ENCODE results near the gene RPAP2.

The RPAP2 gene

DNA sequence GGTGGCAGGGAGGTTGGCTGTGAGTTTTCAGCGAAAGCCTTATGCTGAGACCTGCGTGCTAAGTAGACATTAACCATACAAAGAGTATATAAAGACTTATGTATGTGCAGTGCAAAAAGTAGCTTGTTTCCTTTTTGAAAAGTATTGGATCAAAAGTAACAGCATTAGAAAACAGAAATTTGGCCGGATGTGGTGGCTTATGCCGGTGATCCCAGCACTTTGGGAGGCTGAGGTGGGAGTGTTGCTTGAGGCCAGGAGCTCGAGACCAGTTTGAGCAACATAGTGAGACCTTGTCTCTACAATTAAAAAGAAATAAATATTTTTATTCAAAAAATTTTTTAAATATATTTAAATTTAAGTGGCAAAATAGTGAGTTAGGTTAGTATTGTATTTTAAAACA, 2.2 kb downstream of the RPAP2 start:
- DNase-seq (no peak), ATAC-seq (replicated peaks) (no peak)
- Mint-ChIP-seq H3K4me1 (ENCODE audit: low read depth in 2 of 2) (peaks cover 18 to 32% of the 10 kb centered on the region in 2 donors), H3K4me3 (no peak overlapping the region), H3K36me3 (ENCODE audit: insufficient read depth) (peaks cover 44% of the 10 kb centered on the region), H3K27me3 (no peaks in the 10 kb centered on the region), H3K9me3 (no peaks in the 10 kb centered on the region), H3K27ac (no peak overlapping the region)

DNA sequence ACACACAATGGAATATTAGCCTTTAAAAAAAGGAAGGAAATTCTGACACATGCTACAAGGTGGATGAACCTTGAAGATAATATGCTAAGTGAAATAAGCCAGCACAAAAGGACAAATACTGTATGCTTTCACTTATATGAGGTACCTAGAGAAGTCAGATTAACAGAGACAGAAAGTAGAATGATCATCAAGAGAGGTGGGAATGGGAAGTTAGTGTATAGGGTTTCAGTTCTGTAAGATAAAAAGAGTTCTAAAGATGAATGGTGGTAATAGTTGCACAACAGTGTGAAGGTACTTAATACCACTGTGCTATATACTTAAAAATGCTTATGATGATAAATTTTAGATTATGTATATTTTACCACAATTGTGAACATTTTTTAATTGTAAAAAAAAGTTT, 7.2 kb downstream of the RPAP2 start:
- H3K4me3 Mint-ChIP-seq = no peak overlapping the region
- peaks cover 3 to 8% of the 10 kb centered on the region in 2 donors for H3K4me1 Mint-ChIP-seq (ENCODE audit: low read depth in 2 of 2)
- H3K36me3 Mint-ChIP-seq (ENCODE audit: insufficient read depth) = peaks cover 51% of the 10 kb centered on the region
- no peak for DNase-seq
- H3K27ac Mint-ChIP-seq = no peak overlapping the region
- no peaks in the 10 kb centered on the region for H3K27me3 Mint-ChIP-seq
- H3K9me3 Mint-ChIP-seq = no peaks in the 10 kb centered on the region
- no peak for ATAC-seq (replicated peaks)

GRCh38 chr1:92307980-92308379, 9.1 kb downstream of the RPAP2 start:
- peaks cover 3 to 9% of the 10 kb centered on the region in 2 donors for H3K4me1 Mint-ChIP-seq (ENCODE audit: low read depth in 2 of 2)
- H3K9me3 Mint-ChIP-seq = no peaks in the 10 kb centered on the region
- H3K4me3 Mint-ChIP-seq = no peak overlapping the region
- H3K27ac Mint-ChIP-seq = no peak overlapping the region
- H3K27me3 Mint-ChIP-seq = no peaks in the 10 kb centered on the region
- peaks cover 54% of the 10 kb centered on the region for H3K36me3 Mint-ChIP-seq (ENCODE audit: insufficient read depth)
- DNase-seq (no peak), ATAC-seq (replicated peaks) (no peak)

GRCh38 chr1:92310185-92310597, 11.3 kb downstream of the RPAP2 start:
- DNase-seq (no peak), ATAC-seq (replicated peaks) (peak; percentile 58)
- Mint-ChIP-seq H3K27me3 (no peaks in the 10 kb centered on the region), H3K36me3 (ENCODE audit: insufficient read depth) (peaks cover 44% of the 10 kb centered on the region), H3K27ac (no peak overlapping the region), H3K4me3 (no peak overlapping the region), H3K4me1 (ENCODE audit: low read depth in 2 of 2) (peaks cover 16 to 23% of the 10 kb centered on the region in 2 donors), H3K9me3 (no peaks in the 10 kb centered on the region)

DNA sequence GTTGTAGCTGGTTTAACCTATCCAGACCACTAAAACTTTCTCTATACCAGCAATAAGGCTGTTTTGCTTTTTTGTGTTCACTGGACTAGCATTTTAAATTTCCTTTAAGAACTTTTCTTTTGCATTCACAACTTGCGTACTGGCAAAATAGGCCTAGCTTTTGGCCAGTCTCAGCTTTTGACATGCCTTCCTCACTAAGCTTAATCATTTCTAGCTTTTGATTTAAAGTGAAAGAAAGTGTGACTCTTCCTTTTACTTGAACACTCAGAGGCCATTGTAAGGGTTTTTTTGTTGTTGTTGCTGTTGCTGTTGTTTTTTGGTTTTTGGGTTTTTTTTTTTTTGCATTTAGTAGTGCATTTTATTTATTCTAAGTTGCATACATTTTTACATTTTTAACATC, 15.2 kb downstream of the RPAP2 start:
- Mint-ChIP-seq H3K36me3 (ENCODE audit: insufficient read depth) (peaks cover 28% of the 10 kb centered on the region), H3K27ac (peak overlapping the region; percentile 82 to 97), H3K9me3 (no peaks in the 10 kb centered on the region), H3K27me3 (no peaks in the 10 kb centered on the region), H3K4me1 (ENCODE audit: low read depth in 2 of 2) (peaks cover 40 to 55% of the 10 kb centered on the region in 2 donors), H3K4me3 (peak overlapping the region; percentile 32 to 56)
- DNase-seq (no peak), ATAC-seq (replicated peaks) (no peak)

DNA sequence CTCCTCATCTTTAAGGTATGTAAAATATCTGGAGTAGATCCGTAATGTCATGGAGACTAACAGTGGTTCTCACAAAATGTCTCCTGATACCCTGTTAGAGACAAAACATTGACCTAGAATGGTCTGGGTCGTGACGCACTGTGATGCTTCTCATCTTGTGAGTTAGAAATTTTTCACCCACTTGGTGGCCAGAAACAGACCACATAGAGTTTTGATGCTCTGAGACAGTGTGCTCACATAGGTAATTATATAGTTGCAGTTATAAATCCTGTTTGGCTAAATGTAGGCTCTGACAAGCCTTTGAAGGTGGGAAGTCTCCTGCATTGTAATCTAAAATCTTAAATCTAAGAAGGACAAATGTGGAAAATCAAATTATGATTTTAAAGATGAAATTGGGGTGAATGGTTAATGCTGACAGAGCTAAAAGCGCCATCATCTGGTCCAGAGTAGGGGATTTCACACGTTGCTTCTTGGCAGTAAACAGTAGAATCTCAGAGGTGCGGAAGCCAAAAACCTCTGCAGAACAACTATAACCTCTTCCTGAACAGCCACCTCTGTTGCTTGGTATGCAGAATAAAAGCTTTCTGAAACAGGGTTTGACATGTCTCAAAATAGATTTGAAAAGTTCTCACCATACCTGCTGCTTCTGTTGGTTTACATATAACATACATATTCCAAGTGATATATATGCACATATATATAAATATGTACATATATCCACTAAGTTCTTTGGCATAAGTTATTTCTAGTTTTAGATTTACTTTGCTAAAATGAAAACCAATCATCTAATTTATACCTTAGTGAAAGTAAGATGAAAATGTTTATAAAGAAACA, 17.1 kb downstream of the RPAP2 start:
- Mint-ChIP-seq H3K27ac (peak overlapping the region; percentile 82 to 97), H3K9me3 (no peaks in the 10 kb centered on the region), H3K36me3 (ENCODE audit: insufficient read depth) (peaks cover 21% of the 10 kb centered on the region), H3K27me3 (no peaks in the 10 kb centered on the region), H3K4me1 (ENCODE audit: low read depth in 2 of 2) (peaks cover 42 to 52% of the 10 kb centered on the region in 2 donors), H3K4me3 (peak overlapping the region; percentile 42 to 59)
- ATAC-seq (replicated peaks) (peak; percentile 81), DNase-seq (peak; percentile 58 to 65 (median 65))

- Mint-ChIP-seq H3K4me3 (peak overlapping the region; percentile 42 to 49), H3K4me1 (ENCODE audit: low read depth in 2 of 2) (peaks cover 42 to 51% of the 10 kb centered on the region in 2 donors), H3K36me3 (ENCODE audit: insufficient read depth) (peaks cover 18% of the 10 kb centered on the region), H3K9me3 (no peaks in the 10 kb centered on the region), H3K27ac (peak overlapping the region; percentile 82 to 89), H3K27me3 (no peaks in the 10 kb centered on the region)
- DNase-seq = peak; percentile 18 to 29 (median 28)
- peak; percentile 55 for ATAC-seq (replicated peaks)
These were observed 19.1 kb downstream of the RPAP2 start for GRCh38 chr1:92317836-92318493.

GRCh38 chr1:92323473-92324453, 24.9 kb downstream of the RPAP2 start:
- Mint-ChIP-seq H3K4me1 (ENCODE audit: low read depth in 2 of 2) (peaks cover 7 to 22% of the 10 kb centered on the region in 2 donors), H3K27me3 (no peaks in the 10 kb centered on the region), H3K4me3 (peak overlapping the region; percentile 11 to 44), H3K27ac (peak overlapping the region; percentile 70 to 78), H3K9me3 (peaks cover 0 to 7% of the 10 kb centered on the region in 2 donors), H3K36me3 (ENCODE audit: insufficient read depth) (peaks cover 25% of the 10 kb centered on the region)
- DNase-seq = no peak
- ATAC-seq (replicated peaks) = peak; percentile 61

DNA sequence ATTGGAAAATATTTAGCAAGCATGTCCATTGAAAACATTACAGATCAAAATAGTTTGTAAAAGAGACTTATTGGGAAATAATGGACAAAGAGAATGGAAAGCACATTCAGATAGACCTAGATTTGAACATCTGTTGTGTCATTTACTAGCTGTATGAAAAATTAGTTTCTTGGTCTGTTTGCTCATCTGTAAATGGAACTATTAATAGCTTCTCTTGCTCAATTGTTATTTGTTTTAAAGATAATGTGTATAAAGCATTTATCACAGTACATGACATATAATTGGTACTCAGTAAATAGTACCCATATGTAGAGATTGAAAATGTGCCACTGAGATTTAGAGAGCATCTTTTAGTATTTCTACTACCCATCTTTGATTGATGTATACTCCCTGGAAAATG, 25.9 kb downstream of the RPAP2 start:
- H3K4me1 Mint-ChIP-seq (ENCODE audit: low read depth in 2 of 2) = peaks cover 0 to 15% of the 10 kb centered on the region in 2 donors
- peaks cover 0 to 7% of the 10 kb centered on the region in 2 donors for H3K9me3 Mint-ChIP-seq
- H3K27me3 Mint-ChIP-seq = no peaks in the 10 kb centered on the region
- peaks cover 25% of the 10 kb centered on the region for H3K36me3 Mint-ChIP-seq (ENCODE audit: insufficient read depth)
- H3K27ac Mint-ChIP-seq = peak overlapping the region; percentile 70 to 78
- no peak overlapping the region for H3K4me3 Mint-ChIP-seq
- ATAC-seq (replicated peaks) (no peak), DNase-seq (no peak)

- Mint-ChIP-seq H3K4me3 (no peak overlapping the region), H3K27me3 (no peaks in the 10 kb centered on the region), H3K27ac (no peak overlapping the region), H3K9me3 (peaks cover 0 to 7% of the 10 kb centered on the region in 2 donors), H3K36me3 (ENCODE audit: insufficient read depth) (peaks cover 25% of the 10 kb centered on the region), H3K4me1 (ENCODE audit: low read depth in 2 of 2) (peaks cover 11 to 15% of the 10 kb centered on the region in 2 donors)
- no peak for ATAC-seq (replicated peaks)
- no peak for DNase-seq
These were observed 27.8 kb downstream of the RPAP2 start for GRCh38 chr1:92326681-92327080.

DNA sequence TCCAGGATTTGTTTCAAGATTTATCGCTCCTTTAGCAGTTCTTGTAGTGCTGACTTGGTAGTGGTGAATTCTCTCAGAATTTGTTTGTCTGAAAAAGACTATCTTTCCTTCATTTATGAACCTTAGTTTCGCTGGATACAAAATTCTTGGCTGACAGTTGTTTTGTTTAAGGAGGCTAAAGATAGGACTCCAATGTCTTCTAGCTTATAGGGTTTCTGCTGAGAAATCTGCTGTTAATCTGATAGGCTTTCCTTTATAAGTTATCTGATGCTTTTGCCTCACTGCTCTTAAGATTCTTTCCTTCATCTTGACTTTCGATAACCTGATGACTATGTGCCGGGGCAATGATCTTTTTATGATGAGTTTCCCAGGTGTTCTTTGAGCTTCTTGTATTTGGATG, 28.9 kb downstream of the RPAP2 start:
- Mint-ChIP-seq H3K9me3 (peaks cover 0 to 7% of the 10 kb centered on the region in 2 donors), H3K4me1 (ENCODE audit: low read depth in 2 of 2) (peaks cover 16 to 18% of the 10 kb centered on the region in 2 donors), H3K27ac (no peak overlapping the region), H3K36me3 (ENCODE audit: insufficient read depth) (peaks cover 25% of the 10 kb centered on the region), H3K27me3 (no peaks in the 10 kb centered on the region), H3K4me3 (no peak overlapping the region)
- DNase-seq (no peak), ATAC-seq (replicated peaks) (no peak)

GRCh38 chr1:92329347-92330129, 30.7 kb downstream of the RPAP2 start:
- DNase-seq (no peak), ATAC-seq (replicated peaks) (no peak)
- Mint-ChIP-seq H3K36me3 (ENCODE audit: insufficient read depth) (peaks cover 18% of the 10 kb centered on the region), H3K4me1 (ENCODE audit: low read depth in 2 of 2) (peaks cover 8 to 20% of the 10 kb centered on the region in 2 donors), H3K4me3 (no peak overlapping the region), H3K27ac (no peak overlapping the region), H3K9me3 (peaks cover 0 to 7% of the 10 kb centered on the region in 2 donors), H3K27me3 (no peaks in the 10 kb centered on the region)
